ENCODE results near the gene MAP1B.
"Not testable (repeated sequence)": the region's sequence is repeated elsewhere in the genome, so short reads cannot be mapped to it uniquely, and the experiment has no call there.

MAP1B gene

GRCh38 chr5:72107131-72107900 lies at the start of gene MAP1B:
Gene MAP1B (plus strand): TSS chr5:72107475. CDS start chr5:72107532, 57 bp downstream.
- DNase-seq, result peak; percentile 81

- no peak for DNase-seq
These were observed 49.5 kb upstream of the MAP1B start for GRCh38 chr5:72057816-72058215.

GRCh38 chr5:72063219-72063819 lies 44.0 kb upstream of the MAP1B start:
- DNase-seq, result no peak

- no peak for DNase-seq
These were observed 42.3 kb upstream of the MAP1B start for GRCh38 chr5:72064801-72065570.

- peak; percentile 30 for DNase-seq
These were observed 41.5 kb upstream of the MAP1B start for GRCh38 chr5:72065751-72066255.

GRCh38 chr5:72066705-72067107 lies 40.6 kb upstream of the MAP1B start:
- DNase-seq, result no peak

- no peak for DNase-seq
These were observed 39.4 kb upstream of the MAP1B start for GRCh38 chr5:72067682-72068470.

GRCh38 chr5:72070529-72070928 lies 36.7 kb upstream of the MAP1B start:
- DNase-seq, result no peak

- no peak for DNase-seq
These were observed 35.4 kb upstream of the MAP1B start for GRCh38 chr5:72071906-72072305.

- DNase-seq, result peak; percentile 62
These were observed 33.0 kb upstream of the MAP1B start for GRCh38 chr5:72074251-72074650.

GRCh38 chr5:72075461-72075860 lies 31.8 kb upstream of the MAP1B start:
- DNase-seq, result no peak

GRCh38 chr5:72076621-72077300 lies 30.5 kb upstream of the MAP1B start:
- no peak for DNase-seq

- DNase-seq, result no peak
These were observed 29.9 kb upstream of the MAP1B start for GRCh38 chr5:72077390-72077789.

- no peak for DNase-seq
These were observed 28.0 kb upstream of the MAP1B start for GRCh38 chr5:72079288-72079687.

- DNase-seq, result no peak
These were observed 25.2 kb upstream of the MAP1B start for GRCh38 chr5:72082048-72082447.

- DNase-seq, result no peak
These were observed 22.4 kb upstream of the MAP1B start for GRCh38 chr5:72084876-72085275.

- no peak for DNase-seq
These were observed 22.0 kb upstream of the MAP1B start for GRCh38 chr5:72085319-72085718.

GRCh38 chr5:72089713-72090112 lies 17.6 kb upstream of the MAP1B start:
- DNase-seq, result not testable (repeated sequence)

- no peak for DNase-seq
These were observed 15.2 kb upstream of the MAP1B start for GRCh38 chr5:72092074-72092473.

- DNase-seq, result no peak
These were observed 14.1 kb upstream of the MAP1B start for GRCh38 chr5:72093217-72093616.

GRCh38 chr5:72093824-72094223 lies 13.5 kb upstream of the MAP1B start:
- DNase-seq, result no peak

GRCh38 chr5:72096602-72097188 lies 10.6 kb upstream of the MAP1B start:
- no peak for DNase-seq

Data from NCI-H510A treated with DMSO at 0.1 percent for 48 hours (cell line).